Right hindlimb (tissue), 1 donor: Measurements from ENCODE around the gene ADGRF4.
"Not testable (repeated sequence)": the region's sequence is repeated elsewhere in the genome, so short reads cannot be mapped to it uniquely, and the experiment has no call there.

Experiments
- DNase-seq: peaks from one replicate; pipeline ENCODE4 v3.0.0-alpha.2; 2018

The ADGRF4 gene

GRCh38 chr6:47737406-47737805 is 39.0 kb downstream of the ADGRF4 start:
- no peak for DNase-seq

- no peak for DNase-seq
Measured at GRCh38 chr6:47740714-47741113, 42.3 kb downstream of the ADGRF4 start.

GRCh38 chr6:47741807-47742206 is 43.4 kb downstream of the ADGRF4 start:
- no peak for DNase-seq

GRCh38 chr6:47743744-47744143 is 45.4 kb downstream of the ADGRF4 start:
- no peak for DNase-seq

- not testable (repeated sequence) for DNase-seq
Measured at GRCh38 chr6:47745269-47745668, 46.9 kb downstream of the ADGRF4 start.

GRCh38 chr6:47749757-47750156 is 51.4 kb downstream of the ADGRF4 start:
- no peak for DNase-seq

- no peak for DNase-seq
Measured at GRCh38 chr6:47752801-47753200, 54.4 kb downstream of the ADGRF4 start.

- DNase-seq, result no peak
Measured at GRCh38 chr6:47759364-47759763, 61.0 kb downstream of the ADGRF4 start.

GRCh38 chr6:47762502-47762901 is 64.1 kb downstream of the ADGRF4 start:
- DNase-seq, result no peak

GRCh38 chr6:47766445-47766844 is 68.1 kb downstream of the ADGRF4 start:
- no peak for DNase-seq

- DNase-seq, result no peak
Measured at GRCh38 chr6:47767102-47767501, 68.7 kb downstream of the ADGRF4 start.

- DNase-seq, result no peak
Measured at GRCh38 chr6:47769982-47770381, 71.6 kb downstream of the ADGRF4 start.
